Gastrocnemius medialis (tissue), 4 donors: ENCODE results near the gene P2RY14.

Experiments used
- POLR2A ChIP-seq, 2 donors: fragments of 450-650 bp; IDR thresholded peaks; one replicate each; pipeline ENCODE4 v1.6.1; 2017; ENCODE audit warnings: antibody characterized with exemption in 2 of 2, mild to moderate bottlenecking in 2 of 2, moderate library complexity in 2 of 2
- TF ChIP-seq, protein P1 (sequence below), 5 experiments: fragments of 450-650 bp in 3 of 5; fragments of 200-600 bp in 2 of 5; sonication (generic) in 2 of 5; IDR thresholded peaks in 4 of 5; conservative IDR thresholded peaks in 1 of 5; 1 replicate in 4 of 5; 2 replicates in 1 of 5; pipeline ENCODE4 v1.5.1; 2016 to 2019; ENCODE audit warnings: antibody characterized with exemption in 5 of 5, mild to moderate bottlenecking in 3 of 5, moderate library complexity in 3 of 5

DNA sequence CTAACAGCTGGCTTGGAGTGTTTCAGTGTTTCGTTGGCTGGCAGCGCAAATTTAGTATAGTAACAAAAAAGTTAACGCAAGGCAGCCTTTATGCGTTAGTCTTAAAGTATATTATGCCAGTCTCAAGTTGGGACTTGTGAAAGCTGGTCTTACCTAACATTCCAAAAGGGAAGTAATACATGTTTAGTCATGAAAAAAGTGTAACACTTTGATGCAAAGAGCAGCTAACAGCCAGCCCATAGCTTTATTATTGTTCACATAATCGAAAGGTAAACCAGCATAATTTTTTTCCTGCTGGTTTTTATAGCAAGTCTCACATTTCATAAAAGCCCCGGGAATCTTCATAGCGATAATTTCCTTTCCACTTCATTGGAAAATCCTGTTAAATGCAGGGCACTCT is 40.6 kb upstream of the P2RY14 start:
- TF ChIP-seq, protein P1, sequence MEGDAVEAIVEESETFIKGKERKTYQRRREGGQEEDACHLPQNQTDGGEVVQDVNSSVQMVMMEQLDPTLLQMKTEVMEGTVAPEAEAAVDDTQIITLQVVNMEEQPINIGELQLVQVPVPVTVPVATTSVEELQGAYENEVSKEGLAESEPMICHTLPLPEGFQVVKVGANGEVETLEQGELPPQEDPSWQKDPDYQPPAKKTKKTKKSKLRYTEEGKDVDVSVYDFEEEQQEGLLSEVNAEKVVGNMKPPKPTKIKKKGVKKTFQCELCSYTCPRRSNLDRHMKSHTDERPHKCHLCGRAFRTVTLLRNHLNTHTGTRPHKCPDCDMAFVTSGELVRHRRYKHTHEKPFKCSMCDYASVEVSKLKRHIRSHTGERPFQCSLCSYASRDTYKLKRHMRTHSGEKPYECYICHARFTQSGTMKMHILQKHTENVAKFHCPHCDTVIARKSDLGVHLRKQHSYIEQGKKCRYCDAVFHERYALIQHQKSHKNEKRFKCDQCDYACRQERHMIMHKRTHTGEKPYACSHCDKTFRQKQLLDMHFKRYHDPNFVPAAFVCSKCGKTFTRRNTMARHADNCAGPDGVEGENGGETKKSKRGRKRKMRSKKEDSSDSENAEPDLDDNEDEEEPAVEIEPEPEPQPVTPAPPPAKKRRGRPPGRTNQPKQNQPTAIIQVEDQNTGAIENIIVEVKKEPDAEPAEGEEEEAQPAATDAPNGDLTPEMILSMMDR (IDR thresholded peaks at IDR 0.05 in 4 of 5, conservative IDR thresholded peaks at IDR 0.05 in 1 of 5) = no peak
- no peak for TF ChIP-seq POLR2A (IDR thresholded peaks at IDR 0.05)
